ENCODE data around the gene PNMT.

The PNMT gene

GRCh38 chr17:39624313-39624712 is 43.9 kb upstream of the PNMT start:
- no peak for TF ChIP-seq CTCF (IDR thresholded peaks at IDR 0.05; ENCODE audit: extremely low read depth, missing control alignments)
- DNase-seq (ENCODE audit: low spot score), result no peak

- no peak for DNase-seq (ENCODE audit: low spot score)
- no peak for TF ChIP-seq CTCF (IDR thresholded peaks at IDR 0.05; ENCODE audit: extremely low read depth, missing control alignments)
These were observed 43.0 kb upstream of the PNMT start for GRCh38 chr17:39625198-39625785.

GRCh38 chr17:39626171-39627046 is 41.8 kb upstream of the PNMT start, which contains the start of gene PPP1R1B:
PPP1R1B (plus strand) TSS chr17:39626952; CDS start chr17:39627393, 441 bp downstream.
- DNase-seq (ENCODE audit: low spot score), result no peak
- no peak for TF ChIP-seq CTCF (IDR thresholded peaks at IDR 0.05; ENCODE audit: extremely low read depth, missing control alignments)

- no peak for TF ChIP-seq CTCF (IDR thresholded peaks at IDR 0.05; ENCODE audit: extremely low read depth, missing control alignments)
These were observed 41.1 kb upstream of the PNMT start for GRCh38 chr17:39627047-39627711.

GRCh38 chr17:39627712-39628516 is 40.3 kb upstream of the PNMT start:
- TF ChIP-seq CTCF (IDR thresholded peaks at IDR 0.05; ENCODE audit: extremely low read depth, missing control alignments), result no peak
- no peak for DNase-seq (ENCODE audit: low spot score)

More at GRCh38 chr17:39627047-39627711, 41.1 kb upstream of the PNMT start:
- no peak for DNase-seq (ENCODE audit: low spot score)

GRCh38 chr17:39628655-39629493 is 39.4 kb upstream of the PNMT start:
- DNase-seq (ENCODE audit: low spot score), result no peak
- no peak for TF ChIP-seq CTCF (IDR thresholded peaks at IDR 0.05; ENCODE audit: extremely low read depth, missing control alignments)
